ENCODE data around the gene RASAL2.
"Not testable (repeated sequence)": the region's sequence is repeated elsewhere in the genome, so short reads cannot be mapped to it uniquely, and the experiment has no call there.

Gene RASAL2

DNA sequence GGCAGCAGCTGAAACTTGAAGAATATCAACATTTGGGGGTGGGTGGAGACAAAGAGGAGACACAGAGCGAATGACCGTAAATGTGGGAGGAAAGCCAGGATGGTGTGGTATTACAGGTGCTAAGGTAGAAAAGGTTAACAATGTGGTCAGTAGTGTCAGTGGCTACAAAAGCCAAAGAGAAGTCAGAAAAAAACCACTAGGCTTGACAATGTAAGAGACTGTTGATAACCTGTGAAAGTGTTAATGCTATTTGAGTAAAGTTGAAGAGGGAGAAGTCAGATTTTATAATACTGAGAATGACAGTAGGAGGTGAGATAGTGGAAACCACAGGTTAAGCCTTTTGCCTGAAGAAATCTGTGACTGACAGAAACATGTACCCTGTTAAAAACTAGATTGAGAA, 282.1 kb downstream of the RASAL2 start:
- DNase-seq, result no peak

DNA sequence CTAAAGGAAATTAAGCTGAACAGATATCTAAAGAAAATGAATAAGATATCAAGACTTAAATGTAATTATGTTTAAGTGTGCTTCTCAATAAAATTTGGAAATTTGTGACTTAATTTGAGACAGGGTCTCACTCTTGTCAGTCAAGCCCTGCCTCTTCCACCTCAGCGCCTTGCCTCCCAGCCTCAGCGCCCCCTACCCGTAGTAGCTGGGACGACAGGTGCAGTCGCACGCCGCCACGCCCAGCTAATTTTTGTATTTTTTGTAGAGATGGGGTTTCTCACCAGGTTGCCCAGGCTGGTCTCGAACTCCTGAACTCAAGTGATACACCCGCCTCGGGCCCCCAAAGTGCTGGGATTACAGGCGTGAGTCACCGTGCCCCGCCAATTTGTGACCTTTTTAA, 285.9 kb downstream of the RASAL2 start:
- DNase-seq, result no peak

DNA sequence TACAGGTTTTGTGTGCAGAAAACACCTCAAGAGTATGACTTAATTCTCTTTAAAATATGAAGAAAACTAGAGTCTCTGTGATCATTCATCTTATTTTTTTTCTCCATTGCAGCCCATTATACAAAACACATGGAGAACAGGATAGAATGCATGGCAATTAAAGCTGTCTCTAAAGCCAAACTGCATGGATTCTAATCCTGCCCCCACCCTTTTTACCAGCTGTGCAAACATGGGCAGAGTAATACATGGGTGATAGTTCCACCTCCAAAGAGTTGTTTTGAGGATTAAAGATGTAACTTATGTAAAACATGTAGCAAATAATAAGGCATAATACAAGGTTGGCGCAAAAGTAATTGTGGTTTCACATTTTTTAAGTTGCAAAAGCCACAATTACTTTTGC, 288.5 kb downstream of the RASAL2 start:
- no peak for DNase-seq

DNA sequence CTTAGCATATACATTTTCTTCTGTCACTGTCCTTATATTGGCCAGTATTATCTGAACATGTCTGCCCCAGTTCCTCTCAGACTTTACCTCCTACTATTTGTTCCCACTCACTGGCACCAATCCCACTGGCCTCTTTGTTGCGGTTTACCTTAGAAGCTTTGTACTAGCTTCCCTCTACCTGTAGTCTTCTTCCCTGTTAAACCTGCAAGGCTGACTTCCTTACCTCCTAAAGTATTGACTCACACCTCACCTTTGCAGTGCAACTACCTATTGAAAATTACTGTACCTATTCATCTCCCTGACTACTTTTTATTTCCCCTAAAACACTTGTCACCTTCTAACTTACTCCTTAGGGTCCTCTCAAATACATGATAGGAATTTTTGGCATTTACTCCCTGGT, 291.8 kb downstream of the RASAL2 start:
- no peak for DNase-seq

DNA sequence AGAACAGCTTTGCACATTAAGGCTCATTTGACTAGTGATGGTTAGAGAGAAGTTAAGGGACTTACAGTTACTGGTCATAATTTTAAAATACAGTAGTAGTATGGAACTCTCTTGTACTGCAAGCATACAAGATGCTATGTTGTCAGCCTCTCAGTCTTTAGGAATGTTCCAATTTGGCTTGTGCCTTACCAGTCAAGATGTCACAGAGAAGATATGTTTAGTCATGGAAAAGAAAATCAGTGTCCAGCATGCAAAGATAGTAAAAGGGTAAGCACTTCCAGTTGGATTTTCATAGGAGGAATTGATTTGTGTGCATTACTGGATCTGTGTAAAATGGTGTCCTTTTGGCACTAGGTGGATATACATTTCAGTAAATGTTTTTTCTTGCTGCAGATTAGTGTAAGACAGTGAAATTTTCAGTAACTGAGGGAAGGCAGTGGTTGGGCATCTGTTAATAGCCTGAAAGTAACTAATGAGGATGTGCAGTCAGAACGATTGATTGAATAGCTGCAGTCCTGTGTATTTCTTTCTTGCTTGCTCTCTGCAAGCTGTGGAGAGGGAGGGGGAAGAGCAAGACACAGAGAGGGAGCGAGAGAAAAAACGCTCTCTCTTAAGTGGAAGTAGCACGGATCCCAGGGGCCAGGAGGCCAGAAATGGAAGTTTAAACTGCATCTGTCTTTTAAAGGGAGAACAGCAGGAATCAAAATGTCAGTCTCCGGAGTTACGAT, 294.7 kb downstream of the RASAL2 start:
- DNase-seq, result no peak

DNA sequence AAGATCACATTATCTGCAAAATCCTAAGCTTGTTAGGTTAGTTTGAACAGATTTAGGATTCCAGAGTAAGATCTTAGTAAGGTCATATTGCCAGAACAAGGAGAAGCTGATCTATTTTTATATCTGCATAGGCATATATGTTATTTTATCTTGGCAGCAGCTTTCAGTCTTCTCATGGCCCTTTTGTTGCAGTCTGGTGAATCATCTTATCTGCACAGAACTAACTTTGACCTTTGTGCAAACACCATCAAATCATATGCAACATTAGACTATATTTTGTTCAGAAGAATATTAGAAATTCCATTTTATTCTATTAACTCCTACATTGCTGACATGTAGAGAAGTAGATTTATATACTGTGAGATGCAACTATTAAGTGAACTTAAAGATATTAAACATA, 295.5 kb downstream of the RASAL2 start:
- DNase-seq, result no peak

DNA sequence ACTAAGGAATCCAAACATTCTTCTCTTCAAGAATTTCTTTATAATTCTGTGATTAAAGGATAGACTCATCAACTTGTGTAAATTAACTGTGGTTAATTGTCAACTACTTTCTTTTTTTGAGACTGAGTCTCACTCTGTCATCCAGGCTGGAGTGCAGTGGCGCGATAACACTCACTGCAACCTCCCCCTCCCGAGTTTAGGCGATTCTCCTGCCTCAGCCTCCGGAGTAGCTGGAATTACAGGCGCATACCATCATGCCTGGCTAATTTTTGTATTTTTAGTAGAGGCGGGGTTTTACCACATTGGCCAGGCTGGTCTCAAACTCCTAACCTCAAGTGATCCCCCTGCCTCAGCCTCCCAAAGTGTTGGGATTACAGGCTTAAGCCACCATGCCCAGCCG, 296.4 kb downstream of the RASAL2 start:
- DNase-seq, result not testable (repeated sequence)

DNA sequence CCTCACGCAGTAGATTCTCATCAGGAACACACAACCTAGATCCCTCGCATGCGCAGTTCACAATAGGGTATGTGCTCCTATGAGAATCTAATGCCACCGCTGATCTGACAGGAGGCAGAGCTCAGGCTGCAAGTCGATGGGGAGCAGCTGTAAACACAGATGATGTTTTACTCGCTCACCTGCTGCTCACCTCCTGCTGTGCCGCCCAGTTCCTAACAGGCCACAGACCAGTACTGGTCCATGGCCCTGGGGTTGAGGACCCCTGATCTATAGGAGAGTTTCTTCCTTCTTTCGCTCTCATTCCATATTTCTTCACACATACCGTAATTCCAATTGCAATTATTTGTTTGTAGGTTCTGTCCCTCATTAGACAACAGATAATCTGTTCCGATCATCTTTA, 299.5 kb downstream of the RASAL2 start:
- no peak for DNase-seq

DNA sequence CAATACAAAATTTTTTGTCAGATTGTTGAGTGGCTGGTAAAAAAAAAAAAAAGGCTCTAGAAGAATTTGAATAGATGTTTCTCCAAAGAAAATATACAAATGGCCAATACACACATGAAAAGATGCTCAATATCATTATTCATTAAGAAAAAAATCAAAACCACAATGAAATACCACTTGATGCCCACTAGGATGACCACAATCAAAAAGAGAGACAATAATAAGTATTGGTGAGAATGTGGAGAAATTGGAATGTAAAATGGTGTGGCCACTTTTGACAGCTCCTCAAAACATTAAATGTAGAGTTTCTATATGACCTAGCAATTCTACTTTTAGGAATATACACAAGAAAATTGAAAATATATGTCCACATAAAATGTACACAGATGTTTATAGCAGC, 302.9 kb downstream of the RASAL2 start:
- DNase-seq, result no peak

DNA sequence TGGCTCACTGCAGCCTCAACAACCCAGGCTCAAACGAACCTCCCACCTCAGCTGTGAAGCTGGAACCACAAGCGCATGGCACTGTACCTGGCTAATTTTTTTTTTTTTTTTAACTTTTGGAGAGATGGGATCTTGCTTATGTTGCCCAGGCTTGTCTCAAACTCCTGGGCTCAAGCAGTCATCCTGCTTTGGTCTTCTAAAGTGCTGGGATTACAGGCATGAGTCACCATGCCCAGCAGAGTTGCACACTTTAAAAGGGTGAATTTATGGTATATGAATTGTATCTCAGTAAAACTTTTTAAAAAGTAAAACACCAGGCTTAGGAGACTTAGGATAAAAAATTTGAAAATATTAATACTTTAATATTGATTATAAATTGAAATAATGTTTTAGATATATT, 303.8 kb downstream of the RASAL2 start:
- no peak for DNase-seq

DNA sequence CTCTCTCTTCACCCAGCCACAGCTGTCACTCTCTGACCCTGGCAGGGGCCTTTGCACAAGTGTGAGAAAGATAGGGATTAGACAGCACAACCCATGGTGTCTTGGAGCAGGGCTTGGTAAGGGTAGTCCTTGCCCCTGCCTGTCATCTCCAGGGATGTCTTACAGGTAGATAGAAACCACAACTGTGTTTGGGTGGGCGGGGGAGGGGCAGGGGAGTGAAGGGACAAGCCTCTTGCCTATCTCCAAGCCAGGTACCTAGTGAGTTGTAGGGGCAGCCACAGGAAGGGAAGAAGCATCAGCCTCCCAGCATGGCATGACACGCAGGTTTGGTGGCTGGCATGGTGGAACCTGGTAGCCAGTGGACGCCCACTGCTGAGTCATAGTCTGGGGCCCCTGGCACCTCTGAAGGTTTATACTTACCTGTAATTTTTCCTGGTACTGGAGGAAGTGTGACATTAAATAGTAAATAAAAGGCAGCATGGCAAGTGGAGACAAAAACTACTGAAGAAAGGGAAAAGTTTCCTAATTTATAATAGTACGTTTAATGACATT, 305.3 kb downstream of the RASAL2 start:
- DNase-seq, result no peak

DNA sequence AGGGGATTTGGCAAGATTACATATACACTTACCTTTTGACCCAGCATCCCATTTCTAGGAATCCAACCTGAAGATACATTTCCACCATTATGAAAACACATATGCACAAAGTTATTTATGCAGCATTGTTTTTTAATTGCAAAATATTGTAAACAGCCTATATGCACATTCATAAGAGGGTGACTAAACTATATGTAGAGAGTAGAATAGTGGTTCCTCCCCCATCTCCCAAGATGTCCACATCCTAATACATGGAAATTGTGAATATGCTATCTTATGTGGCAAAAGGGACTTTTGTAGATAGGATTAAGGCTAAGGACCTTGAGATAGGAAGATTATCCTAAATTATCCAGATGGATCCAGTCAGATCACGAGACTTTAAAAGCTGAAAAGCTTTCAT, 311.2 kb downstream of the RASAL2 start:
- DNase-seq, result no peak

DNA sequence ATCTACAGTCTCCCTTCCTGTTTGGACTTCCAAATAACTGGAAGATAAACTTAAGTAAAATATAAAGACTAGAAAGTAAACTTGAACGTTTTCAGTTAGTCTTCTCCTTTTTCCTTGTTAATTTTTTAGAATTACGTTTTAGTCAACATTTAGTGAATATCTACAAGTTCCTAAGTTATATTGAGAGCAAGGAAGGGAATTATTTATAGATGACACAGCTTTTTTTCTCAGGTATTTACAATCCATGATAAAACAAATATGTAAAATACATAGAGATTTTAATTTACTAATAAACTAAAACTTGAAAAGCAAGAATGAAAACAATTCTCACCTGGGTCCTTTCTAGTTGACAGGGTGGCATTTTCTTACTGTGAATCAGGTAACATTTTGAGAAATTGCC, 313.3 kb downstream of the RASAL2 start:
- no peak for DNase-seq

DNA sequence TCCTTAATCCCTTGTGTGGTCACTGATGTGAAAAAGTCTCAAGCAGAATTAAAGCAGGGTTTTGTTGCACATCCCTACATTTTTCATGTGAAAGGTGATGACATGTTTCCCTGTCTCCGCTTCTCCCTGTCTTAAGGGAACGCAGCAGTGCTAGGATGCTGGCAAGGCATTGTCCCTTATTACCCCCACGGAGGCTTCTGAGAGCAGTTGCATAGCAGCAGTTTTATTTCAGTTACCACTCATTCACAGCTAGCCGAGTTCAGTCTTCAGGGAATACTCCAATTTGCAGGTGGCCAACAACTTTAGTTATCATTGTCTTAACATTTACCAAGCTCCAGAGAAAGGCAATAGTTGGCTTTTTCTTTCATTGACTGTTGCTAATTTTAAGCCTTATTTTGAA, 313.8 kb downstream of the RASAL2 start:
- no peak for DNase-seq

DNA sequence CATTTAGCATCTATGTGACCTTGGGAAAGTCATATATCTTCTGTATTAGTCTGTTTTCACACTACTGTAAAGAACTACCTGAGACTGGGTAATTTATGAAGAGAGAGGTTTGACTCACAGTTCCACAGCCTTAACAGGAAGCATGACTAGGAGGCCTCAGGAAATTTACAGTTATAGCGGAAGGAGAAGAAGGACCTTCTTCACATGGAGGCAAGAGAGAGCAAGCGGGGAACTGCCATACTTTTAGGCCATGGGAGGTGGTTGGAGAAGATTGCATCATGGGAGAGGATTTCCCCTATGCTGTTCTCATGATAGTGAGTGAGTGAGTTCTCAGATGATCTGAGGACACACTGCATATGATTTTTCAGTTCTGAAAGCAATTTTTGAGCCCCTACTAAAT, 315.0 kb downstream of the RASAL2 start:
- DNase-seq, result no peak

DNA sequence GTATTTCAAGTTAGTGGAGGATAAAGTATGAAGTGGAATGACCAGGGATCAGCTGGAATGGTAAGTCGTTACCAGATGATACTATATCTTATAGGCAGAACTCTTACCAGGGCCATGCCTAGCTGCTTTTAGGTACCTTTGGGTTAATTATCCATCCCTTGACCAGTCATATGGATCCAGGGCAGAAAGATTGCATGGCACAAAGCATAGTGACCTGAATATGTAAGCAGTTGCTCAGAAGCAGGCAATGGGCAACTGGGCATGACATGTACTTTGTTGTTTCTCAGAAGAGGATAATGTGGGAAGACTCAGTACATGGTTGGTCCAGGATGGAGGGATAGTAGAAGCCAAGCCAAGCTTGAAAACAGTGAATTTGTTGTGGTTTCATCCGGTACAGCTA, 315.6 kb downstream of the RASAL2 start:
- no peak for DNase-seq

DNA sequence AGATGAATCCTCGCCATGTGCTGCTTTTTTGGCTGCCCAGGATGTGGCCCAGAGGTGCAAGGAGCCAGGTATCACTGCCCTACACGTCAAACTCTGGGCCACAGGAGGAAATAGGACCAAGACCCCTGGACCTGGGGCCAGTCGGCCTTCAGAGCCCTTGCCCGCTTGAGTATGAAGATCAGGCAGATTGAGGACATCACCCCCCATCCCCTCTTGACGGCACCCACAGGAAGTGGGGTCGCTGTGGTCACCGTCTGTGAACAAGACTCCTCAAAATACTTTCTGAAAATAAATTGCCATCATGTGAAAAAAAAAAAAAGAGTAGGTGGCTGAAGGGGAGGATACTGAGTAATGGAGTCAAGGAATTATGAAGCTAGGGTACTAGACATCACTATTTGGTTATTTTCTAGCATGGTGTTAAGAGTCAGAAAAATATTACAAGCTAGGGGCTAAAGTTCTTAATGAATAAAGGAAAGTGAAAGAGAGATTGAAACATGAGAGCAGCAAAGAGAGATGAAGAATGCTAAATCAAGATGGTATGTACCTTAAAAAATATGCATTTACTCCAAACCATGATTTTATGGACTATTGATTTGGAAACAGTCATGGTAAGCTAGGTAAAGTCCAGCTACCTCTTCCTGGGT, 318.0 kb downstream of the RASAL2 start:
- no peak for DNase-seq

DNA sequence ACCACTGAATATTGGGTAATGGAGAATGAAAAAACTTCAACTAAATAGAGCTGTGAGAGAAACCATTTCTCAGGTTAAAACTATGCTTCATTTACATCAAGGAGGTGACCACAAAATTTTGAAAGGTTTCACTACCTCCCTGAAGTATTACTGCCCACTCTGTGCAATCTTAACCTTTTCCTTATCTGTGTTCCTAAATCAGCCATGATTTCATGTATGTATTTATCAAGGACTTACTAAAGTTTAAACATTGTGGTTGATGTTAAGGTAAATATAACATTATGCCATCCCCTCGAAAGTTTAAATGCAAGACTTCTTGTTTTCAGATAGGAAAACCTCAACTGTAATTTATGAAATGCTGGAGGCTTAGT, 318.5 kb downstream of the RASAL2 start:
- DNase-seq, result no peak

DNA sequence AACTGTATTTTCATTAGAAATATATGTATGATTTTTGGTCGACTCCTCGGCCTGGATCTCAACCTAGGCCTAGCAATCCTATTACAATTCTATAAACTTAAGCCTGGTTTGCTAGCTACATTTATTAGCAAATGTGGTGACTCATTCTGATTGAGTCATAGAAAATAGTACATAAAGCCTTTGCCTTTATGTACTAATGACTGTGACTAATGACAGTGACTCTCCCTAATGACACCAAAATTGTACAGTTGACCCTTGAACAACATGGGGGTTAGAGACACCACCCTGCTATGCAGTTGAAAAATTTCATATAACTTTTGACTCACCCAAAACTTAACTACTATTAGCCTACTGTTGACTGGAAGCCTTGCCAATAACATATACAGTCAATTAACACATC, 324.0 kb downstream of the RASAL2 start:
- DNase-seq, result no peak

DNA sequence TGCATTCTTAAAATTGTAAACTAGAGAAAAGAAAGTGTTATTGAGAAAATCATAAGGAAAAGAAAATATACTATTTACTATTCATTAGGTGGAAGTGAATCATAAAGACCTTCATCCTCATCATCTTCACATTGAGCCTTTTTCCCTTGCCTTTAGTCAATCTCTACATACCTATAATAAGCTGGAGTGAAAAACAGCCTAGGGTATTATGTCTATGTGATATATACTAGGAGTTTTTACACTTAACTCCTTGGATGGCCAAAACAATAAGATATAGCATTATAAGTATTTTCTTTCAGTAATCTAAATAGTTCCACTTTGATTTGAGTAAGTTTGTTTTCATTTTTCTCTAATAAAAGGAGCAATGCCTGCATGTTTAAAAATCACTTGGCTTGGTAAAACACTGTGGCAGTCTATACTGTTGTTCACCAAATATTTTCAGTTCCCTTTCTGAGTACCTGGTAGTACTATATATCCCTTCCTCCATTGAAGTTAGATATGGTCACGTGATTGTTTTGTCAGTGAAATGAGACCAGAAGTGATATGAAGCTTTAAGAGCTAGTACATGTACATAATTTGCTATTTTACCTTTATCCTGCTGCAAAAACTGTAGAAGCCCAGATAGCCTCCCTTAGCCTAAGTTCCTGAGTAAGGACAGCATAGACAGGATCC, 324.5 kb downstream of the RASAL2 start:
- no peak for DNase-seq

DNA sequence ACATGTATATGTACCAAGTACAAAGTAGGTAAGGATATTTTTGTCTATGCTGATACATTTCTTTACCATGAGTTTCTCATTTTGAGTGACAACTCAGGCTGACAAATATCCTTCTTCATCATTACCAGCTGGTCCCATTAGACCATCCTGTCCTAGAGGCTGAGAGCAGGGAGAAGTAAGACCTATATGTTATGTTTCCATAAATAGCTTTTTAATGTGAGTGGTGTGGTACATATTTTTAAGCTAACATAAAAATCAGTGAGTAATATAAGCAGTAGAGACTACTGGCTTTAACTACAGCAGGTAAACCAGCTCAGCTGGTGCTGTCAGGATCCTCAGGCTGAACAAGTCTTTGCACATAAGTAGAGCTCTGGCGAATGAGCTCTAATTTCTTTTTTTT, 340.5 kb downstream of the RASAL2 start:
- DNase-seq, result no peak

DNA sequence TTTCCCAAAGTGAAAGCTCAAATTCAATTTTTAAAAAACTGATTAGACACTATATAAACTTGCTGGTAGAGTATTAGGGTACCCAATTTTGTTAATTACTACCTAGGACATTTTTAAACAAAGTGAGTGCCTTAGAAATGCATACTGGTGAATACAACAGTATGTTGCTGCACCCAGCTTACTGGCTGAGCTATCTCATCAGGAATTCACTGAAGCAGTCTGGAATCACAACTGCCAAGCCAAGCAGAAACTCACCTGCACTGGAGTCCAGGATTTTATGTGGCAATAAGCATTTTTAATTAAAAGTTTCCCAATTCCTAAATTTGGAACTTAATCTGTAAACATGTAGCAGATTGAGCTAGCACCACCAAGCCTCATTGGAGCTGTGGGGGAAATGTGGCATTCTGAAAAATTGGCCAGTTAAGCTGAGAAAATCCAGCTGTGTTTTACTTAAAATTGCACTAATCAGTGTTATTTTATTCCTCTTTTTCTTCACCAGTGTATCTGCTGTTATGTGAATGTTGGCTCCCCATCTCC, 341.1 kb downstream of the RASAL2 start:
- no peak for DNase-seq

DNA sequence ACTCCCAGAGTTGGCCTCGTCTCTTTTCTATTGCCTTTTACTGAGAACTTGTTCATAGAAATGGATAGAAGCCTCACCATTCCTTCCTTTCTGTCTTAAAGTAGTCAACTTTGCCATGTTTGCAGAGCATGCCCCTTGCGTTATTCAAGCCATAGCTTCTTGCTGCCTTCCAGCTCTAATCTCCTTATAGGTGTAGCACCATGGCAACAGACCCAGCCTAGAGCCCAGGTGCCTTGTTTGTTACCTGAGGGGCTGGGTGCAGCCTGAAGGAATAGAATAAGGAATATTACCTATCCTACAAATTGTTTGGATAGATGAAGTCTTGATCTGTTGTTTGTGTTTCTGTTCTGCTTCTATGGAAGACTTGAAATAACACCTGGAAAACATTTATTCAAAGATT, 343.0 kb downstream of the RASAL2 start:
- no peak for DNase-seq
